Hematopoietic multipotent progenitor cell treated with erythropoietin and hydrocortisone succinate and interleukin-3 and kit ligand, for 4 days (in vitro differentiated cells): ENCODE data around the gene MYO7B.
"Not testable (repeated sequence)": the region's sequence is repeated elsewhere in the genome, so short reads cannot be mapped to it uniquely, and the experiment has no call there.

Experiments
- DNase-seq: peaks from one replicate; pipeline ENCODE4 v3.0.0-alpha.2; 2015

The MYO7B gene

GRCh38 chr2:127524198-127524834 is 11.2 kb upstream of the MYO7B start:
- not testable (repeated sequence) for DNase-seq

- peak; percentile 55 for DNase-seq
Observed at GRCh38 chr2:127525691-127526131, 9.8 kb upstream of the MYO7B start.

- DNase-seq = peak; percentile 99
Observed at GRCh38 chr2:127526132-127527000, 9.1 kb upstream of the MYO7B start, which contains the start of gene IWS1. Gene IWS1, minus strand, starts transcription at chr2:127526489. Its CDS starts 281 bp downstream, at chr2:127526208.

GRCh38 chr2:127527001-127527804 is 8.3 kb upstream of the MYO7B start:
- no peak for DNase-seq

- peak; percentile 44 for DNase-seq
Observed at GRCh38 chr2:127528487-127528886, 7.0 kb upstream of the MYO7B start.

- DNase-seq = not testable (repeated sequence)
Observed at GRCh38 chr2:127529416-127529815, 6.1 kb upstream of the MYO7B start.

- DNase-seq = no peak
Observed at GRCh38 chr2:127530245-127531140, 5.0 kb upstream of the MYO7B start.

- no peak for DNase-seq
Observed at GRCh38 chr2:127531221-127531648, 4.2 kb upstream of the MYO7B start.

- DNase-seq = no peak
Observed at GRCh38 chr2:127532296-127532695, 3.2 kb upstream of the MYO7B start.

- no peak for DNase-seq
Observed at GRCh38 chr2:127535918-127536317, 435 bp downstream of the MYO7B start.

- no peak for DNase-seq
Observed at GRCh38 chr2:127536707-127537541, 1.4 kb downstream of the MYO7B start.

GRCh38 chr2:127537644-127538043 is 2.2 kb downstream of the MYO7B start:
- DNase-seq = no peak

DNA sequence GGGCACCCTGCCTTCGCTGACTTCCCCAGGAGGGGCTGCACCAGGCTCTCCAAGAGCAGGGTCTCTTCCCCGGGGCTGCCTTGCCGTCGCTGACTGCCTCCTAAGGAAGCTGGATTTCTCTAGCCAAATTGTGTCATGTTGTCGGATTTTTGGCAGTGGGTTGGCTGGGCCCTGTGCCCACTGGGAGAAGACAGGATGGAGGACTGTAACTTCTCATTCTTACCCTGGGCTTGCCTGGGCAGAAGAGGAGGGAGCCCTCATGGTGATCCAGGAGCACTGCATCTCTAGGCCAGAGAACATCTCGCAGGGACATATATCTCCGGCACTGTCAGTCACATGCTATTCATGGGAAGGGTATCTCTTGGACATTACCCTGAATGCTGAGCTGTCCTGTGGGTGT is 6.3 kb downstream of the MYO7B start:
- DNase-seq = no peak

DNA sequence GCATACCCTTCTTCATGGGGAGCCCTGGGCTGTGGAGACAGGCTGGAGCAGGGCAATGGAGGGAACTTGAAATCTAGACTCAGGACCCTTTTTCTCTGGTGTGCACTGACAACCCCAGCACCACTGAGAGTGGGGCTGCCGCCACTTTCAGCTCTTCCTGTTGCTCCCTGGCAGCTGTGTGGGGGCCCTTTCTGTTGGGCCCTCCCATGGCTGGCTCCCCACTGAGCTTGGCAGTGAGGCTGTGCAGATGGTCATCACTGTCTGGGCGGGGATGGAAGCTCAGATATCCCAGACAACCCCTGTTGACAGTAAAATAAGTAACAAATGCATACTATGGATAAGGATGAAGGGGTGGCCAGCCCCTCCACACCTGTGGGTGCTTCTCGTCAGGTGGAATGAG is 6.7 kb downstream of the MYO7B start:
- DNase-seq = no peak

GRCh38 chr2:127543013-127543501 is 7.6 kb downstream of the MYO7B start:
- DNase-seq = peak; percentile 67

- DNase-seq = no peak
Observed at GRCh38 chr2:127545189-127545588, 9.7 kb downstream of the MYO7B start.

GRCh38 chr2:127545796-127546195 is 10.3 kb downstream of the MYO7B start:
- DNase-seq = no peak

- no peak for DNase-seq
Observed at GRCh38 chr2:127546797-127547196, 11.3 kb downstream of the MYO7B start.

DNA sequence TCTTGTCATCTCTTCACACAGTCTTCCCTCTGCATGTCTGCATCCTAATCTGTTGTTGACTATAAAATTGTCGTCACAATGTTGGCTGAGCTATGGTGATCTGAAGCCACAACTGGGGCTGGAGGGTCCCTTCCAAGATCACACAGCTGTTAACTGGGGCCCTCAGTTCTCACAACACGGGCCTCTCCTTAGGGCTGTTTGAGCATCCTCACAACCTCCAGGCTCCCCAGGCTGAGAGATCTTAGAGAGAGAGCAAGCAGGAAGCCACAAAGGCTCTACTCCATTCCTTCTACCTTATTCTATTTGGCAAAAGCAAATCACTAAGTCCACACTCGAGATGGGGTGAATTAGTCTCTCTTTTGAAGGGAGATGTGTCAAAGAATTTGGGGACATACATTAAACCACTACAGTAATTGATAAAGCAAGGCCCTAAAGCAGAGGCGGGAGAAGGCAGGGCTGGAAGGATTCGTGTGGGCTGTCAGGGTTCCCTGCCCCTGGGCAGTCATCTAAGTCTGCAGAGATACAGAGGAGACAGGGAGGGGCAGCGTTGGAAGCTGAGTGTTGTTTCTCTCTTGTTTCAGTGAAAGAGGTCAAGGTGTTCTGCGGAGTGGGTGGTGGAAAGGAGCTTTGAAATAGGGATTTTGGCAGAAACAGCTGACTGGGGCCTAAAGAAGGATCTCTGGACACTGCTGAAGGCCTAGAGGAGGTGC is 15.9 kb downstream of the MYO7B start:
- no peak for DNase-seq

DNA sequence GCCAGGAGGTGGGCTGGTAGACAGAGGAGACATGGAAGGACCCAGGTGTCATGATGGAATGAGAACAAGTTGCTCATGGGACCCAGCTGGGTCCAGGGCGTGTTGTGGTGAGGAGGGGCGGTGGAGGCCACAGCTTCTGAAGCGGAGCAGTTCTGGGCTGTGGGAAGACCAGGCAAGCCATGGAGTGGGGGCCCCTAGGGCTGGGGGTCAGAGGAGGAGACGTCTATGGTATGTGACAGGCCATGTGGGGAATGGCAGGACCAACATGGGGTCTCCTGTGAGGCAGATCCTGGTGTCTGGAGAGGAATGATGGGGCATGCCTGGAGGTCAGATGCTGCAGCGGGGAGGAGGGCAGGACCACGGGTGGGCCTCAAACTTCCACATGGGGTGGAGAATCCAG is 16.9 kb downstream of the MYO7B start:
- no peak for DNase-seq
